HFFc6 (cell line): ENCODE measurements around the gene BFSP1. TPM values are rescaled to one million over a fixed set of nuclear protein-coding genes. Genes with fewer than 3 reads are reported as not detected.

Experiments
- DNase-seq: peaks from one replicate; pipeline ENCODE4 v3.0.0-alpha.2; 2018
- H3K27ac Mint-ChIP-seq: 2 replicates; pipeline ENCODE4 v1.8.0; 2020; ENCODE audit warnings: mild to moderate bottlenecking, mixed read lengths
- H3K27me3 Mint-ChIP-seq: 2 replicates; pipeline ENCODE4 v1.8.0; 2021; ENCODE audit warnings: mild to moderate bottlenecking, moderate library complexity, mixed read lengths; ENCODE audit not compliant: insufficient read depth
- H3K36me3 Mint-ChIP-seq: 2 replicates; pipeline ENCODE4 v1.8.0; 2021; ENCODE audit warnings: low read depth, mixed read lengths
- H3K4me1 Mint-ChIP-seq: 2 replicates; pipeline ENCODE4 v1.8.0; 2020; ENCODE audit warnings: low read depth, mixed read lengths
- H3K4me3 Mint-ChIP-seq: 2 replicates; pipeline ENCODE4 v1.8.0; 2020; ENCODE audit warnings: mild to moderate bottlenecking, moderate library complexity, mixed read lengths
- H3K9me3 Mint-ChIP-seq: 2 replicates; pipeline ENCODE4 v1.8.0; 2020; ENCODE audit warnings: mild to moderate bottlenecking, mixed read lengths
- total RNA-seq, 6 experiments: library from RNA; stranded (reverse); fragmentation: NEBNext Ultra II Directional; extraction: Animal tissue kit (Norgen Biotek cat#: 25700); gene quantifications; 2 replicates in 1 of 6; 3 replicates in 5 of 6; pipeline ENCODE4 v1.2.3, GENCODE V29; 2021
- TF ChIP-seq, protein P1 (sequence below): fragments of 200-600 bp; sonication (generic); IDR thresholded peaks from 2 replicates; pipeline ENCODE4 v1.5.0; 2021; ENCODE audit warnings: antibody characterized with exemption, mild to moderate bottlenecking

BFSP1 gene
- total RNA-seq, 6 experiments from 2014 or later, result 1.2 to 2.5 (median 1.8) TPM

DNA sequence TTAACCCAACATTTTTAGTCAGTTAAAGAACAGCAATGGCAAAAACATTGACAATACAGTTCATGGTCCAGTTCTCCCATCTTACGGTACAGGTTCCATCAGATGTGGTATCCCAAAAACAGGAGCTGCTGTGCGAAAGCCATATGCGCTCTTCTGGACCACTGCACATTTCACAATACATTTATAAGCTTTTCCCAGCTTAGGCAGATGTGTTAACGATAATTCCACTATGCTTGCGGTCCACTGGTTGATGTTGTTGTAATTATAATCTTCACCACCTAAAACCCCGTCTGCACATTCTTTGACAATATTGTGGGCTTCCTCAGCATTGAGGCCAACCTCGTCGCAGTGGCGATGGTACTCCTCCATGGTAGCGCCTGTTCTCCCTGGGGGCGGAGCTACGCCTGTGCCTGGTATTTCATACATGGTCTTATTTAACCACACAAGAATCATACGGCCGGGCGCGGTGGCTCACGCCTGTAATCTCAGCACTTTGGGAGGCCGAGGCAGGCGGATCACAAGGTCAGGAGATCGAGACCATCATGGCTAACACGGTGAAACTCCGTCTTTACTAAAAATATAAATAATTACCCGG, 52.0 kb downstream of the BFSP1 start:
- Mint-ChIP-seq H3K4me3 (no peak overlapping the region), H3K9me3 (no peaks in the 10 kb centered on the region), H3K27me3 (peaks cover 12% of the 10 kb centered on the region), H3K36me3 (no peaks in the 10 kb centered on the region), H3K4me1 (no peaks in the 10 kb centered on the region), H3K27ac (no peak overlapping the region)
- no peak for DNase-seq
- TF ChIP-seq, protein P1, sequence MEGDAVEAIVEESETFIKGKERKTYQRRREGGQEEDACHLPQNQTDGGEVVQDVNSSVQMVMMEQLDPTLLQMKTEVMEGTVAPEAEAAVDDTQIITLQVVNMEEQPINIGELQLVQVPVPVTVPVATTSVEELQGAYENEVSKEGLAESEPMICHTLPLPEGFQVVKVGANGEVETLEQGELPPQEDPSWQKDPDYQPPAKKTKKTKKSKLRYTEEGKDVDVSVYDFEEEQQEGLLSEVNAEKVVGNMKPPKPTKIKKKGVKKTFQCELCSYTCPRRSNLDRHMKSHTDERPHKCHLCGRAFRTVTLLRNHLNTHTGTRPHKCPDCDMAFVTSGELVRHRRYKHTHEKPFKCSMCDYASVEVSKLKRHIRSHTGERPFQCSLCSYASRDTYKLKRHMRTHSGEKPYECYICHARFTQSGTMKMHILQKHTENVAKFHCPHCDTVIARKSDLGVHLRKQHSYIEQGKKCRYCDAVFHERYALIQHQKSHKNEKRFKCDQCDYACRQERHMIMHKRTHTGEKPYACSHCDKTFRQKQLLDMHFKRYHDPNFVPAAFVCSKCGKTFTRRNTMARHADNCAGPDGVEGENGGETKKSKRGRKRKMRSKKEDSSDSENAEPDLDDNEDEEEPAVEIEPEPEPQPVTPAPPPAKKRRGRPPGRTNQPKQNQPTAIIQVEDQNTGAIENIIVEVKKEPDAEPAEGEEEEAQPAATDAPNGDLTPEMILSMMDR, result no peak

GRCh38 chr20:17473659-17474058, 57.5 kb downstream of the BFSP1 start:
- peaks cover 27% of the 10 kb centered on the region for H3K27me3 Mint-ChIP-seq
- no peak overlapping the region for H3K4me3 Mint-ChIP-seq
- no peaks in the 10 kb centered on the region for H3K9me3 Mint-ChIP-seq
- H3K27ac Mint-ChIP-seq, result no peak overlapping the region
- TF ChIP-seq, protein P1, result no peak
- DNase-seq, result no peak
- no peaks in the 10 kb centered on the region for H3K4me1 Mint-ChIP-seq
- no peaks in the 10 kb centered on the region for H3K36me3 Mint-ChIP-seq

GRCh38 chr20:17471606-17472187, 59.5 kb downstream of the BFSP1 start:
- Mint-ChIP-seq H3K27ac (no peak overlapping the region), H3K36me3 (no peaks in the 10 kb centered on the region), H3K9me3 (no peaks in the 10 kb centered on the region), H3K4me3 (no peak overlapping the region), H3K4me1 (no peaks in the 10 kb centered on the region), H3K27me3 (peaks cover 27% of the 10 kb centered on the region)
- TF ChIP-seq, protein P1, result no peak
- DNase-seq, result no peak

- H3K27ac Mint-ChIP-seq, result no peak overlapping the region
Observed at GRCh38 chr20:17470973-17471372, 60.2 kb downstream of the BFSP1 start.

GRCh38 chr20:17470521-17470920, 60.7 kb downstream of the BFSP1 start:
- no peak for DNase-seq
- Mint-ChIP-seq H3K27ac (no peak overlapping the region), H3K9me3 (no peaks in the 10 kb centered on the region), H3K4me1 (no peaks in the 10 kb centered on the region), H3K27me3 (peaks cover 27% of the 10 kb centered on the region), H3K36me3 (no peaks in the 10 kb centered on the region), H3K4me3 (no peak overlapping the region)
- TF ChIP-seq, protein P1, result no peak

More at GRCh38 chr20:17470973-17471372, 60.2 kb downstream of the BFSP1 start:
- no peak for DNase-seq
- TF ChIP-seq, protein P1, result no peak
- Mint-ChIP-seq H3K36me3 (no peaks in the 10 kb centered on the region), H3K4me1 (no peaks in the 10 kb centered on the region), H3K27me3 (peaks cover 27% of the 10 kb centered on the region), H3K4me3 (no peak overlapping the region), H3K9me3 (no peaks in the 10 kb centered on the region)
